HUES6 (cell line): Measurements from ENCODE around the gene SPTLC3.

Source experiments
- H3K27ac ChIP-seq: 2 replicates; pipeline ENCODE4 v1.7.0; 2013; ENCODE audit warnings: low read depth, mild to moderate bottlenecking, low read length, inconsistent platforms
- H3K27me3 ChIP-seq: 2 replicates; pipeline ENCODE4 v1.6.1; 2013; ENCODE audit warnings: low read length; ENCODE audit not compliant: control insufficient read depth, insufficient read depth
- H3K36me3 ChIP-seq: 2 replicates; pipeline ENCODE4 v1.6.1; 2013; ENCODE audit warnings: low read length; ENCODE audit not compliant: control insufficient read depth, insufficient read depth
- H3K4me1 ChIP-seq: 2 replicates; pipeline ENCODE4 v1.6.1; 2013; ENCODE audit warnings: low read length; ENCODE audit not compliant: control insufficient read depth, insufficient read depth
- H3K4me3 ChIP-seq: 2 replicates; pipeline ENCODE4 v1.5.1; 2013; ENCODE audit warnings: low read depth, low read length
- H3K9ac ChIP-seq: one replicate; pipeline ENCODE4 v1.6.1; 2013; ENCODE audit warnings: mild to moderate bottlenecking, low read length
- H3K9me3 ChIP-seq: 2 replicates; pipeline ENCODE4 v1.6.1; 2013; ENCODE audit warnings: low read depth, low read length; ENCODE audit not compliant: control insufficient read depth, insufficient read depth

SPTLC3 gene

DNA sequence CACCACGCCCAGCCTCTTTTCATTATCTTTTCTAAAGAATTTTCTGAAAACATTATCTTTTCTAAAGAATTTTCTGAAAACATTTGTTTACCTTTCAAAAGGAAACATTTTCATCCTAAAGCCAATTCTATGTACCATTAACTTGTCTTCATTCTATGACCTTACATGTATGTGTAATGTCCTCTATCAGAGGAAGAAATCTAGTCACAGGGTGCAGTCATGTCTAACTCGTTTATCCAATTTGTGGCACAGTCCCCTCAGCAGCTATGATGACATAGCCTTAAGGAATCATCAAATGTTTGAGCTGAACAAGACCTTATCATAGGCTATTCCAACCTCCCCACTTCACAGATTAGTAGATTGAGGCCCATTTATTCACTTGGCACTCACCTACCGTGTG, 21.5 kb upstream of the SPTLC3 start:
- Histone ChIP-seq H3K4me1 (peaks cover 7% of the 10 kb centered on the region), H3K36me3 (no peaks in the 10 kb centered on the region), H3K9ac (no peak overlapping the region), H3K9me3 (no peaks in the 10 kb centered on the region), H3K27me3 (no peaks in the 10 kb centered on the region), H3K27ac (no peak overlapping the region), H3K4me3 (no peak overlapping the region)

GRCh38 chr20:12989586-12990115, 19.1 kb upstream of the SPTLC3 start:
- no peak overlapping the region for H3K4me3 ChIP-seq
- H3K4me1 ChIP-seq: peaks cover 7% of the 10 kb centered on the region
- H3K27me3 ChIP-seq: no peaks in the 10 kb centered on the region
- no peak overlapping the region for H3K27ac ChIP-seq
- H3K9ac ChIP-seq: no peak overlapping the region
- H3K9me3 ChIP-seq: no peaks in the 10 kb centered on the region
- H3K36me3 ChIP-seq: no peaks in the 10 kb centered on the region

DNA sequence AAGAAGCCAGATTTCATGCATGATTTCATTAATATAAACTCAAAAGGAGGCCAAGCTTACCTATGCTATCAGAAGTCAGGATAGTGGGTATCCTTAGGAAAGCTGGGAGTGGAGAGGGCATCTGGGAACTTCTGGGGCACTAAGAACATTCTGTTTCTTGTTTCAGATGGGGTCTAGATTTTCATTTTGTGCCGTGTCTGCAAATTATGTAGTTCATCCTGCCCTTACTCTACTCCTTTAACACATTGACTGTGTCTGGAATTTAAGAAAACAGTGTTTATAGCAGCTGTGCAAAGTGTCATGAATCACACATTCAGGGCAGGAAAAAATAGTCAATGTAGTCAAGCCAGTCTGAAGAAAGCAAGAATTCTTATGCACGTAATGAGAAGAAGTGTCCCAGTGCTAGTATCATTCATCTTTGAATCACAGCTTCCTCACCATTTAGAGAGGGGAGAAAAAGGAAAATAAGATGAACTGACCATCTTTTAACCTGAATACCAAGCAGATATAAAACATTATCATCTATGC, 11.6 kb upstream of the SPTLC3 start:
- no peaks in the 10 kb centered on the region for H3K36me3 ChIP-seq
- H3K27ac ChIP-seq: no peak overlapping the region
- no peak overlapping the region for H3K9ac ChIP-seq
- H3K9me3 ChIP-seq: no peaks in the 10 kb centered on the region
- 0 out of 2 replicates have a peak, but pooled peaks cover 3% of the 10 kb centered on the region for H3K4me1 ChIP-seq
- no peak overlapping the region for H3K4me3 ChIP-seq
- no peaks in the 10 kb centered on the region for H3K27me3 ChIP-seq

- no peaks in the 10 kb centered on the region for H3K36me3 ChIP-seq
- H3K27ac ChIP-seq: no peak overlapping the region
- 0 out of 2 replicates have a peak, but pooled peaks cover 3% of the 10 kb centered on the region for H3K4me1 ChIP-seq
- H3K9me3 ChIP-seq: no peaks in the 10 kb centered on the region
- H3K4me3 ChIP-seq: no peak overlapping the region
- no peaks in the 10 kb centered on the region for H3K27me3 ChIP-seq
- H3K9ac ChIP-seq: no peak overlapping the region
Measured at GRCh38 chr20:12998046-12998445, 10.7 kb upstream of the SPTLC3 start.

DNA sequence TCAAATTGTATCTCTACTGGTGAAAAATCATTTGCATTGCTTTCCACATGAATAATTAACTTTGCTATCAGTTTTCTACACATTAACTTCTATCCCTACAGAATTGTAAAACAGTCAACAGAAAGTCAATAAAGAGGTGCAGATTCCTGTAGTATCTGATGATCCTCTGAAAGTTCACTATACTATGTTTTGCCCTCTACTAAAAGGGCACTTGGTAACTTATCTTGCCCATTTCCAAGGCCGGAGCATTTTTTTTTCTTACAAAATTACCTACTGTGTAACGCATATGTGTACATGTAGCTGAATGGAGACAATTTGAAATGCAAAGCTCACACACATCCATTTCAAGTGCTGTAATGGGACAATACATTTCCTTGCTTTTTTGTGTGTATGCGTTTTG, 9.6 kb upstream of the SPTLC3 start:
- H3K27me3 ChIP-seq: no peaks in the 10 kb centered on the region
- no peak overlapping the region for H3K27ac ChIP-seq
- no peak overlapping the region for H3K9ac ChIP-seq
- H3K4me1 ChIP-seq: 0 out of 2 replicates have a peak, but pooled peaks cover 3% of the 10 kb centered on the region
- no peaks in the 10 kb centered on the region for H3K9me3 ChIP-seq
- no peak overlapping the region for H3K4me3 ChIP-seq
- H3K36me3 ChIP-seq: no peaks in the 10 kb centered on the region

DNA sequence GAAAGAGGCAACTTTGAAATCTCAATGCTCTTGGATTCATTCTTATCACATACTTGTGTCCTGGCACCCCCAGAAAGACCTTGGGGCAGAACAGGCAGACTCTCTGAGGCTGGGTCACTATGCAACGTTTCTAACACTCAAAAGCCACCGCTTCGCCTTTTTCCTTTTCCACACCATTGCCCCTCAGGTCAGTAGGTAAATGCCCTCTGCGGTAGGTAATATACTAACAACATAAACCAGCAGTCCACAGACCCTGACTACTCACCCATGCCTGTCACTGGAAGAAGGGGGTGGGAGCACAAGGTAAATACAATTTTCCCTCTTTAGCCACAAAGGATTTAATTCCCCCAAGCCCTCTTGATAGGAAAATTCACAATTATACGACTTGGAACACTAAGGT, 6.5 kb upstream of the SPTLC3 start:
- Histone ChIP-seq H3K9me3 (no peaks in the 10 kb centered on the region), H3K36me3 (no peaks in the 10 kb centered on the region), H3K4me3 (no peak overlapping the region), H3K27me3 (no peaks in the 10 kb centered on the region), H3K27ac (no peak overlapping the region), H3K4me1 (no peaks in the 10 kb centered on the region), H3K9ac (no peak overlapping the region)

DNA sequence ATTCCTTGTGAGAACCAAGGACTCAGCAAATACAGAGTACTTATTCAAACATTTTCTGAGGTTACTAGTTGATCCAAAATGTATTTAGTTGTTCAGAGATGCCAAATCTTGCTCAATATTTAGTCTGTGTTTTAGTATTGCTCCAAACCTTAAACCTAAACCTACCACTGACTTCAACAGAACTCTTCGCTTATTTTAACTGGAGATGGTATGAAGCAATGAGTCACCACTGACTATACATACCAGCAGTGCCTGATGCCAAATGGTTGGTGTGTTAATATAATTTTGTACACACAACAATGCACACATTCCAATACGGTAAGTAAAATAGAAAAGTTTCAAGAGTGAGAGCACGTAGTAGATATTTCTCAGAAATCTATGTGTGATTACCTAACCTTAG, 1.9 kb upstream of the SPTLC3 start:
- H3K27ac ChIP-seq: no peak overlapping the region
- H3K36me3 ChIP-seq: no peaks in the 10 kb centered on the region
- no peaks in the 10 kb centered on the region for H3K9me3 ChIP-seq
- H3K4me3 ChIP-seq: no peak overlapping the region
- H3K27me3 ChIP-seq: no peaks in the 10 kb centered on the region
- H3K4me1 ChIP-seq: peaks cover 13% of the 10 kb centered on the region; the same call in 1 of the 2 replicates
- no peak overlapping the region for H3K9ac ChIP-seq

- Histone ChIP-seq H3K9me3 (no peaks in the 10 kb centered on the region), H3K4me1 (peaks cover 15% of the 10 kb centered on the region), H3K9ac (no peak overlapping the region), H3K4me3 (no peak overlapping the region), H3K27ac (no peak overlapping the region), H3K36me3 (no peaks in the 10 kb centered on the region), H3K27me3 (no peaks in the 10 kb centered on the region)
Measured at GRCh38 chr20:13007596-13007995, 1.2 kb upstream of the SPTLC3 start.

DNA sequence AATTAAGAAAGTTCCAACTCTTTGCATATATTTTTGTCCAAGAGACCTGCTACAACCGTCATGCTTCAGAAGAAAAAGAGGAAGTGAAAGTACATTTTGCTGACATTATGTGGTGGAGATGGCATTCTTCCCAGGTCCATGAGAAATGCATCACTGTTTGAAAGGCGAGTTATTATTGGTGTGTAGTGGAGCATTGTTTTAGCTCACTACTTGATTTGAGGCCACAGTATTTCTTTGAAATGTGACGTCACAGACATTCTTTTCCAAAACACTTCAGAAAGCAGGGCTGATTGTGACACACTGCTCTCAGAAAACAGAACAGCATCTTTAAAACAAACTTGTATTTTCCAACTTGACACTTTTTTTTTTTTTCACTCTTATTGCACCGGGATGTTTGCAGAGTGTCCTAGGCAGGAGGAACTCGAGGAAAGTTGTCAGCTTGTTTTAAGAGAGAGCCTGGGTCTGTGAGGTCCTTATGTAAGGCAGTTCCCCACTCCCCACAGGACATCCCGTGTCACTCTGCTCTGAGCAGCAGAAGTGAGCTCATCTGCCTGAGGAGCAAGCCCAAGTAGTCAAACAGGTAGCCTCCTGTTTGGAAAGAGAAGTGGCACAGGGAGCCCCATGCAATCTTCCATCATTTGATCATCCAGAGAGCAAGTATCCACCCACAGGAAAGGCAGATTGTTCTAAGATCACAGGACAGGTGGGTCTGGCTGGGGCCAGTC, 1.1 kb downstream of the SPTLC3 start:
- Histone ChIP-seq H3K27ac (no peak overlapping the region), H3K27me3 (no peaks in the 10 kb centered on the region), H3K4me3 (0 out of 2 replicates have a peak overlapping the region, but pooled peaks have one; percentile 4), H3K36me3 (no peaks in the 10 kb centered on the region), H3K4me1 (peaks cover 21% of the 10 kb centered on the region), H3K9me3 (no peaks in the 10 kb centered on the region), H3K9ac (no peak overlapping the region)

DNA sequence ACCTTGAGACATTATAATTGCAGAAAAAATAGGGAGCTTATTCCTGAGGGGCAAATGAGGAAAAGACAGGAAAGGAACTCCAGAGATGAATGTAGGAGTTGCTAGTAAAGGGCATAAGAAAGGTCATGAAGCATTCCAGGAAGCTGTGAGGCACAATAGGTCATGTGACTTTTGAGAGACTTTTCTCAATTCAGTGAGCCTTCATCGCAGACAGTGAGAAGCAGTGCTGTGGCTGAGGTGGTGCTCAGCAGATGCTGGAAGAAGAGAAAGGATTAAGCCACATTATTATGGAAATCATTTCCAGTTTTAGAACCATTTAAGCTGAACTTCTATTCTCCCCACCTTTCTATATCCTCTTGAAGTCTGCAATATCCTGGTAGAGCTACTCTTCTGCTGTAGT, 4.1 kb downstream of the SPTLC3 start:
- Histone ChIP-seq H3K27me3 (no peaks in the 10 kb centered on the region), H3K9me3 (no peaks in the 10 kb centered on the region), H3K4me3 (no peak overlapping the region), H3K36me3 (no peaks in the 10 kb centered on the region), H3K9ac (no peak overlapping the region), H3K27ac (no peak overlapping the region), H3K4me1 (peaks cover 21% of the 10 kb centered on the region)

- Histone ChIP-seq H3K36me3 (no peaks in the 10 kb centered on the region), H3K4me1 (peaks cover 21% of the 10 kb centered on the region), H3K27me3 (no peaks in the 10 kb centered on the region), H3K9ac (no peak overlapping the region), H3K27ac (no peak overlapping the region), H3K4me3 (no peak overlapping the region), H3K9me3 (no peaks in the 10 kb centered on the region)
Measured at GRCh38 chr20:13013411-13013810, 4.6 kb downstream of the SPTLC3 start.
